H9 (cell line): ENCODE results near the gene C11orf86. TPM values are rescaled to one million over a fixed set of nuclear protein-coding genes. Genes with fewer than 3 reads are reported as not detected.
"Not testable (repeated sequence)": the region's sequence is repeated elsewhere in the genome, so short reads cannot be mapped to it uniquely, and the experiment has no call there.

Experiments used
- DNase-seq: peaks from one replicate; pipeline ENCODE4 v3.0.0-alpha.2; 2017
- H2AFZ ChIP-seq: one replicate; pipeline ENCODE4 v1.6.1; 2013; ENCODE audit warnings: mild to moderate bottlenecking, low read length, control low read depth, moderate library complexity
- H2AK5ac ChIP-seq: 2 replicates; pipeline ENCODE4 v1.6.1; 2013; ENCODE audit warnings: low read length, control low read depth, mixed read lengths; ENCODE audit not compliant: insufficient read length
- H2BK120ac ChIP-seq: one replicate; pipeline ENCODE4 v1.6.1; 2013; ENCODE audit warnings: low read depth, mild to moderate bottlenecking, low read length, control low read depth, inconsistent platforms; ENCODE audit not compliant: poor library complexity, severe bottlenecking
- H2BK12ac ChIP-seq: 2 replicates; pipeline ENCODE4 v1.6.1; 2013; ENCODE audit warnings: low read length, control low read depth, mixed read lengths, low read depth; ENCODE audit not compliant: insufficient read length
- H2BK15ac ChIP-seq: 2 replicates; pipeline ENCODE4 v1.6.1; 2013; ENCODE audit warnings: low read depth, low read length, control low read depth
- H2BK20ac ChIP-seq: one replicate; pipeline ENCODE4 v1.6.1; 2013; ENCODE audit warnings: low read depth, mild to moderate bottlenecking, low read length, control low read depth, inconsistent platforms; ENCODE audit not compliant: poor library complexity, severe bottlenecking
- H2BK5ac ChIP-seq: 2 replicates; pipeline ENCODE4 v1.6.1; 2013; ENCODE audit warnings: low read length, control low read depth, mixed read lengths; ENCODE audit not compliant: insufficient read length
- H3K14ac ChIP-seq: 2 replicates; pipeline ENCODE4 v1.6.1; 2013; ENCODE audit warnings: low read length, control low read depth; ENCODE audit not compliant: insufficient read depth
- H3K18ac ChIP-seq: 2 replicates; pipeline ENCODE4 v1.6.1; 2013; ENCODE audit warnings: low read depth, mild to moderate bottlenecking, mixed read lengths, low read length, control low read depth; ENCODE audit not compliant: insufficient read length
- H3K23ac ChIP-seq: 2 replicates; pipeline ENCODE4 v1.6.1; 2013; ENCODE audit warnings: low read length, control low read depth, mixed read lengths, low read depth; ENCODE audit not compliant: insufficient read length
- H3K23me2 ChIP-seq: 2 replicates; pipeline ENCODE4 v1.6.1; 2013; ENCODE audit warnings: low read depth, mild to moderate bottlenecking, mixed read lengths, low read length, control low read depth; ENCODE audit not compliant: insufficient read length, poor library complexity, severe bottlenecking
- H3K27ac ChIP-seq: 2 replicates; pipeline ENCODE4 v1.5.1; 2013; ENCODE audit warnings: low read length, control low read depth, mixed read lengths, low read depth; ENCODE audit not compliant: insufficient read length
- H3K27me3 ChIP-seq: 2 replicates; pipeline ENCODE4 v1.6.1; 2013; ENCODE audit warnings: low read length, control low read depth, inconsistent platforms; ENCODE audit not compliant: insufficient read depth
- H3K4ac ChIP-seq: 2 replicates; pipeline ENCODE4 v1.6.1; 2013; ENCODE audit warnings: low read depth, mild to moderate bottlenecking, control low read depth, inconsistent platforms, low read length, moderate library complexity
- H3K4me1 ChIP-seq: 2 replicates; pipeline ENCODE4 v1.6.1; 2013; ENCODE audit warnings: low read length, control low read depth, inconsistent platforms; ENCODE audit not compliant: insufficient read depth
- H3K4me2 ChIP-seq: 2 replicates; pipeline ENCODE4 v1.6.1; 2013; ENCODE audit warnings: low read length, control low read depth, mixed read lengths; ENCODE audit not compliant: insufficient read length, insufficient read depth
- H3K56ac ChIP-seq: 2 replicates; pipeline ENCODE4 v1.6.1; 2013; ENCODE audit warnings: low read depth, mild to moderate bottlenecking, mixed read lengths, low read length, control low read depth; ENCODE audit not compliant: insufficient read length
- H3K79me1 ChIP-seq: 2 replicates; pipeline ENCODE4 v1.6.1; 2013; ENCODE audit warnings: low read depth, mild to moderate bottlenecking, moderate library complexity, low read length, control low read depth, inconsistent platforms; ENCODE audit not compliant: insufficient read depth, poor library complexity, severe bottlenecking
- H3K79me2 ChIP-seq: 2 replicates; pipeline ENCODE4 v1.6.1; 2013; ENCODE audit warnings: low read length, control low read depth, inconsistent platforms; ENCODE audit not compliant: insufficient read depth
- H3K9ac ChIP-seq: 2 replicates; pipeline ENCODE4 v1.6.1; 2013; ENCODE audit warnings: low read length, control low read depth, mixed read lengths; ENCODE audit not compliant: insufficient read length; ENCODE audit errors: extremely low read depth
- H3K9me3 ChIP-seq: one replicate; pipeline ENCODE4 v1.6.1; 2013; ENCODE audit warnings: low read depth, low read length, inconsistent platforms; ENCODE audit not compliant: control insufficient read depth
- H3T11ph ChIP-seq: one replicate; pipeline ENCODE4 v1.6.1; 2013; ENCODE audit warnings: mild to moderate bottlenecking, low read length, control low read depth, inconsistent platforms
- H4K20me1 ChIP-seq: one replicate; pipeline ENCODE4 v1.6.1; 2013; ENCODE audit not compliant: control insufficient read depth, insufficient read length, insufficient read depth
- H4K5ac ChIP-seq: 2 replicates; pipeline ENCODE4 v1.6.1; 2013; ENCODE audit warnings: low read depth, mild to moderate bottlenecking, mixed read lengths, low read length, control low read depth; ENCODE audit not compliant: insufficient read length
- H4K8ac ChIP-seq: replicated peaks from 2 replicates; pipeline ENCODE4 v1.6.1; 2013; ENCODE audit warnings: low read length, control low read depth, mixed read lengths, low read depth; ENCODE audit not compliant: insufficient read length
- H4K91ac ChIP-seq: 2 replicates; pipeline ENCODE4 v1.6.1; 2013; ENCODE audit warnings: low read depth, mild to moderate bottlenecking, moderate library complexity, mixed read lengths, low read length, control low read depth; ENCODE audit not compliant: insufficient read length
- H3K27ac Mint-ChIP-seq, 3 experiments: 2 replicates in 2 of 3; 3 replicates in 1 of 3; pipeline ENCODE4 v1.8.0; 2020 to 2021; ENCODE audit warnings: mixed read lengths in 3 of 3, mild to moderate bottlenecking in 1 of 3, moderate library complexity in 1 of 3
- H3K27me3 Mint-ChIP-seq: 2 replicates; pipeline ENCODE4 v1.8.0; 2021; ENCODE audit warnings: low read depth, mild to moderate bottlenecking, moderate library complexity, mixed read lengths
- H3K36me3 Mint-ChIP-seq, 3 experiments: 2 replicates in 2 of 3; 3 replicates in 1 of 3; pipeline ENCODE4 v1.8.0; 2020 to 2021; ENCODE audit warnings: low read depth in 3 of 3, mixed read lengths in 3 of 3; ENCODE audit not compliant: insufficient read depth in 1 of 3
- H3K4me1 Mint-ChIP-seq, 2 experiments: 2 replicates each; pipeline ENCODE4 v1.8.0; 2020; ENCODE audit warnings: mixed read lengths in 2 of 2
- H3K4me3 Mint-ChIP-seq, 2 experiments: 2 replicates in 1 of 2; 3 replicates in 1 of 2; pipeline ENCODE4 v1.8.0; 2020 to 2021; ENCODE audit warnings: mild to moderate bottlenecking in 2 of 2, mixed read lengths in 2 of 2, moderate library complexity in 1 of 2
- H3K9me3 Mint-ChIP-seq, 2 experiments: 2 replicates in 1 of 2; 3 replicates in 1 of 2; pipeline ENCODE4 v1.8.0; 2020; ENCODE audit warnings: mild to moderate bottlenecking in 2 of 2, mixed read lengths in 2 of 2, moderate library complexity in 1 of 2
- WGBS: extraction: QIAGEN DNeasy Blood & Tissue Kit; methylation state at CpG from one replicate; pipeline ENCODE4 v1.1.7; 2013; ENCODE audit warnings: missing lambda C conversion rate, low lambda C conversion rate, mixed read lengths; ENCODE audit not compliant: insufficient read length; ENCODE audit errors: extremely low coverage; 5-methylcytosine and 5-hydroxymethylcytosine counted together
- total RNA-seq: library from RNA; stranded (reverse); gene quantifications from 2 replicates; pipeline ENCODE4 v1.2.1, GENCODE V29; 2021
- TF ChIP-seq, protein P1 (sequence below): fragments of 200-600 bp; sonication (generic); conservative IDR thresholded peaks from 3 replicates; pipeline ENCODE4 v1.8.0; 2021; ENCODE audit warnings: antibody characterized with exemption, mild to moderate bottlenecking

C11orf86 gene
- total RNA-seq, 1 experiment from 2014 or later, result not detected

DNA sequence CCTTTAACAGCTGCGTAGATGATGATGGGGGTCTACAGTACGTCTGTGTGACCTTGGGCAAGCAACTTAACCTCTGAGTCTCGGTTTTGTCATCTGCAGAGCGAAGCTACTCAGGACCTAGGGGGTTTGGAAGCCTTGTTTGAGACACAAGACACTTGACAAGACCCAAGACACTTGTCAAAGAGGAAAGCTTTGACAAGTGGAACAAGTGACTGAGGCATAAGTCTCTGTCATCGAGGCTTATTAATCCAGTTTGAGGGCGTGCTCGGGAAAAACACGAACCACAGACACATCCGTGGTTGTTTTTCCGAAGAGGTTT, 16.2 kb upstream of the C11orf86 start:
- Histone ChIP-seq H3K56ac (no peak overlapping the region), H3K4me1 (no peaks in the 10 kb centered on the region; the same call in 1 of the 2 replicates), H2BK20ac (no peak overlapping the region), H4K91ac (no peak overlapping the region), H2AFZ (no peak overlapping the region), H4K8ac (no peak overlapping the region), H3K23ac (no peak overlapping the region), H3K4me2 (peak overlapping the region; percentile 35), H3K79me1 (no peaks in the 10 kb centered on the region), H3K14ac (peak overlapping the region; percentile 10), H3K9ac (peak overlapping the region; percentile 23), H3K9me3 (no peaks in the 10 kb centered on the region), H3T11ph (no peak overlapping the region), H2BK5ac (no peak overlapping the region), H4K20me1 (no peaks in the 10 kb centered on the region), H3K23me2 (no peaks in the 10 kb centered on the region), H2BK15ac (no peak overlapping the region), H3K18ac (peak overlapping the region; percentile 5), H2AK5ac (no peak overlapping the region), H3K4ac (no peak overlapping the region), H2BK12ac (no peak overlapping the region), H2BK120ac (no peak overlapping the region), H3K27me3 (no peaks in the 10 kb centered on the region), H3K79me2 (no peaks in the 10 kb centered on the region), H3K27ac (no peak overlapping the region), H4K5ac (no peak overlapping the region)
- peak overlapping the region; percentile 90 to 98 (median 94) for H3K27ac Mint-ChIP-seq
- TF ChIP-seq, protein P1, sequence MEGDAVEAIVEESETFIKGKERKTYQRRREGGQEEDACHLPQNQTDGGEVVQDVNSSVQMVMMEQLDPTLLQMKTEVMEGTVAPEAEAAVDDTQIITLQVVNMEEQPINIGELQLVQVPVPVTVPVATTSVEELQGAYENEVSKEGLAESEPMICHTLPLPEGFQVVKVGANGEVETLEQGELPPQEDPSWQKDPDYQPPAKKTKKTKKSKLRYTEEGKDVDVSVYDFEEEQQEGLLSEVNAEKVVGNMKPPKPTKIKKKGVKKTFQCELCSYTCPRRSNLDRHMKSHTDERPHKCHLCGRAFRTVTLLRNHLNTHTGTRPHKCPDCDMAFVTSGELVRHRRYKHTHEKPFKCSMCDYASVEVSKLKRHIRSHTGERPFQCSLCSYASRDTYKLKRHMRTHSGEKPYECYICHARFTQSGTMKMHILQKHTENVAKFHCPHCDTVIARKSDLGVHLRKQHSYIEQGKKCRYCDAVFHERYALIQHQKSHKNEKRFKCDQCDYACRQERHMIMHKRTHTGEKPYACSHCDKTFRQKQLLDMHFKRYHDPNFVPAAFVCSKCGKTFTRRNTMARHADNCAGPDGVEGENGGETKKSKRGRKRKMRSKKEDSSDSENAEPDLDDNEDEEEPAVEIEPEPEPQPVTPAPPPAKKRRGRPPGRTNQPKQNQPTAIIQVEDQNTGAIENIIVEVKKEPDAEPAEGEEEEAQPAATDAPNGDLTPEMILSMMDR, result no peak
- H3K9me3 Mint-ChIP-seq, result no peaks in the 10 kb centered on the region
- peak overlapping the region; percentile 60 to 81 for H3K4me3 Mint-ChIP-seq
- peaks cover 35 to 38% of the 10 kb centered on the region in 2 experiments for H3K4me1 Mint-ChIP-seq
- WGBS, result no CpG with 5 or more reads among the region's 10 CpGs
- peaks cover 0 to 11% (median 11%) of the 10 kb centered on the region in 3 experiments; a peak in 4 of 7 replicates for H3K36me3 Mint-ChIP-seq
- DNase-seq, result no peak
- peaks cover 14% of the 10 kb centered on the region for H3K27me3 Mint-ChIP-seq

DNA sequence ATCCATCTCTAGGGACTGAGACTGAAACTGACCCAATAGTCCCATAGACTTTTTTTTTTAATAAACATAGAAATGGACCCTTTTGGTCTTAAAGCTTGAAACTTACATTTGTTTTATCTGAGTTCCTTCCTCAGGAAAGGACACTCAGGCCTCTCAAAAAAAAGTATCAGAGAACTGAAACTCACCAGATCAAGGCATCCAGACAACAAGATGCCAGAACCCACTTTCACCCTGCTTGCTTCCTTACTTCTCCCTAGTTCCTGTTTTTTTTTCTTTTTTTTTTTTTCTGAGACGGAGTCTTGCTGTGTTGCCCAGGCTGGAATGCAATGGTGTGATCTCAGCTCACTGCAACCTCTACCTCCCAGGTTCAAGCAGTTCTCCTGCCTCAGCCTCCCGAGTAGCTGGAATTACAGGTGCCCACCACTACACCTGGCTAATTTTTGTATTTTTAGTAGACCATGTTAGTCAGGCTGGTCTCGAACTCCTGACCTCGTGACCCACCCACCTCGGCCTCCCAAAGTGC, 13.4 kb upstream of the C11orf86 start:
- not testable (repeated sequence) for H3K79me1 ChIP-seq

More for the DNA sequence above, 13.4 kb upstream of the C11orf86 start:
- H3K79me2 ChIP-seq, H2AK5ac ChIP-seq, H3K4ac ChIP-seq, H3K4me3 Mint-ChIP-seq, H3K14ac ChIP-seq, H3K23ac ChIP-seq, H3K9me3 ChIP-seq, H4K91ac ChIP-seq, DNase-seq, H3K27ac ChIP-seq, H4K8ac ChIP-seq, H2BK5ac ChIP-seq, H2BK120ac ChIP-seq, H3K56ac ChIP-seq, H3T11ph ChIP-seq, H3K9ac ChIP-seq, H3K9me3 Mint-ChIP-seq, H3K23me2 ChIP-seq, H2BK20ac ChIP-seq, H3K4me2 ChIP-seq, H3K27me3 ChIP-seq, H3K27ac Mint-ChIP-seq, H2BK12ac ChIP-seq, H4K5ac ChIP-seq, H3K36me3 Mint-ChIP-seq, H2BK15ac ChIP-seq, H3K4me1 ChIP-seq, H2AFZ ChIP-seq, H4K20me1 ChIP-seq, H3K18ac ChIP-seq: not testable (repeated sequence)
- Mint-ChIP-seq H3K27me3 (peaks cover 16% of the 10 kb centered on the region), H3K4me1 (peaks cover 21 to 23% of the 10 kb centered on the region in 2 experiments)
- WGBS, result no CpG with 5 or more reads among the region's 5 CpGs
